GM10266 (cell line): ENCODE results near the gene SLC13A5.

Experiments
- DNase-seq: peaks from one replicate; pipeline ENCODE4 v3.0.0; 2012; ENCODE audit errors: extremely low spot score
- CTCF ChIP-seq: IDR thresholded peaks from 2 replicates; pipeline ENCODE4 v1.5.1; 2012; ENCODE audit warnings: mild to moderate bottlenecking, low read depth; ENCODE audit not compliant: control insufficient read depth, insufficient read depth; ENCODE audit errors: missing control alignments

The SLC13A5 gene

DNA sequence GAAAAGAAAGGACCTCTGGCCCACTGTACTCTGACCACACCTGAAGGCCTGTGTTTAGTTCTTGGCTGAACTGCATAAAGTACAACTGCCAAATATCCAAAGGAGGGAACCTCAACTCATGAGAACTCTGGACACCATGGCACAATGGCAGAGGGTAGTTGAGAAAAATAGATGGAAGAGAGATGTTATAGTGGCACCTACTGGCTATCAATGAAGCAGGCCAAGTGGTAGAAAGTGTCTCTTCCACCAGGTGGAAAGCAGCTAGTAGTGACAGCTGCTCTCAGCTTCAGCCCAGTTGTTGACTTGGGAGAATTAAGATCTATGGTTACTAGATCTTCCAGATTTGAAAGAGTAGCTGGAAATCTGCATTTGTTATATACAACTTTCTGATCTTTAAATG lies 65.0 kb downstream of the SLC13A5 start:
- TF ChIP-seq CTCF: peak; percentile 54
- DNase-seq: no peak

GRCh38 chr17:6643451-6644125 lies 69.6 kb downstream of the SLC13A5 start:
- TF ChIP-seq CTCF: no peak
- no peak for DNase-seq

GRCh38 chr17:6642592-6642991 lies 70.6 kb downstream of the SLC13A5 start:
- no peak for TF ChIP-seq CTCF
- no peak for DNase-seq

DNA sequence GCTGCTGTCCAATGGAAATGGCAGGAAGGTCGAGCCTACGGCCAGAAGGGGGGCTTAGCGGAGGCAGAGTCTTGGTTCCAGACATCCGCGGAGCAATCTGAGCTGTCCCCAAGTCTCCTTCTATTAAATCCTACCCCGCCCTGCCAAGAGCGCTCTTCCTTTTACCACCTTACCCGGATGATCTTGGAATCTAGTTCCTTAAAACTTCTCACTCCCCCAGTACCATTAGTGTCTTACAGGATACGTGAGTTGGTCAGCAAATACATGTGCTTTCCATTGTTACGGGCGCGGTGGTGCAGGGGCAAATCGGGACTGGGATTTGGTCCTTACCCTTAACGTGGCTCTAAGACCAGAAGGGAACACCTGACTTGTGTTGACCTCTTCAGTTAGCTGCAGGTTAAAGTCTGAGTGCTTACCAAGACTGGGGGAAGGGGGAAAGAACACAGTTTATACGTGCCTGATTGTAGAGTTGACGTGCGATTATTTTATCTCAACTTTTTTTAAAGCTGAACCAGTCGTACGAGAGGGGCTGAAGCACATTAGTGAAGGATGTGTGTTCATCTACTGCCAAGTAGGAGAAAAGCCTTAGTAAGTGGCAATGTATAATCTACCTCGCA lies 71.8 kb downstream of the SLC13A5 start:
- no peak for TF ChIP-seq CTCF
- DNase-seq: no peak

DNA sequence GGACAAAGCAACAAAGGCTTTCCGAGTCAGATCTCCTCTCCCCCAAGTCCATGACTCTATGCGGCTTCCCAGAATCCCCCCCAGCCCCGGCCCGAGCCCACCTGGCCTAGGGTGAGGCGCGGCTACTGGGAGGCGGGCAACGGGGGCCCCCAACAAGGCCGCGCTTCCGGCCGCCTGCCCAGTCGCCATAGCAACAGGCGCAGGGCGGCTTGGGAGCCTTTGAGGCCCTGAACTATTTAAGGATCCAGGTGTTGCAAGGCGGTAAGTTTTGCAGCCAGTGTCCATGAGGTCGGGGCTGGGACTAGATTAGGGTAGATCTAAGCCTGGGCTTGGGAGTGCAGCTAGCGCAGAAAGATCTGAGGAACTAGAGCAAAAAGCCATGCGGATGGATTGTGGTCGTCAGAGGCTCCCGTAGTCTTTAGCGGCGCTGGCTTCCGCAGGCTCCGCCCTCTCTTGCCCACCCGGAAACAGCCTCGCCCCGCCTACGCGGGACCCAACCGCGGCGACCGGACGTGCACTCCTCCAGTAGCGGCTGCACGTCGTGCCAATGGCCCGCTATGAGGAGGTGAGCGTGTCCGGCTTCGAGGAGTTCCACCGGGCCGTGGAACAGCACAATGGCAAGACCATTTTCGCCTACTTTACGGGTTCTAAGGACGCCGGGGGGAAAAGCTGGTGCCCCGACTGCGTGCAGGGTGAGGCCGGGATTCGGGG lies 72.5 kb downstream of the SLC13A5 start, which contains the start of the genes KIAA0753 and TXNDC17:
Gene KIAA0753, minus strand, starts transcription at position 176 of the 711 bp plus-strand sequence. CDS start 5,608 bp downstream, outside the sequence.
Gene TXNDC17, plus strand, starts transcription at position 525 of the 711 bp plus-strand sequence. Its CDS starts 23 bp downstream, at position 548.
- peak; percentile 89 for DNase-seq
- no peak for TF ChIP-seq CTCF

- DNase-seq: peak; percentile 43
- no peak for TF ChIP-seq CTCF
These were observed 73.3 kb downstream of the SLC13A5 start for GRCh38 chr17:6639586-6640535.
